ENCODE data around the gene TMEM183A.

The TMEM183A gene

GRCh38 chr1:203073469-203073868 is 66.3 kb downstream of the TMEM183A start:
- Histone ChIP-seq H3K9me2 (replicated peaks; ENCODE audit: insufficient read depth, low read length) (no peaks in the 10 kb centered on the region), H3F3A (ENCODE audit: insufficient read depth) (no peaks in the 10 kb centered on the region), H4K20me1 (ENCODE audit: low read depth, low read length) (no peaks in the 10 kb centered on the region), H3K4me2 (ENCODE audit: low read depth, low read length, poor library complexity, severe bottlenecking) (no peak overlapping the region), H3K9me3 (ENCODE audit: insufficient read depth, low read length) (no peaks in the 10 kb centered on the region), H3K27me3 (ENCODE audit: low read length) (no peaks in the 10 kb centered on the region), H3K9ac (ENCODE audit: low read length) (no peak overlapping the region), H3K27ac (ENCODE audit: low read depth, low read length) (no peak overlapping the region), H3K36me3 (ENCODE audit: low read length) (no peaks in the 10 kb centered on the region), H3K79me2 (ENCODE audit: insufficient read depth, low read length) (no peaks in the 10 kb centered on the region), H3K4me3 (ENCODE audit: insufficient read depth, low read length, poor library complexity, severe bottlenecking) (no peak overlapping the region), H2AFZ (ENCODE audit: low read depth, low read length, severe bottlenecking) (no peak overlapping the region)
- TF ChIP-seq CTCF (IDR thresholded peaks at IDR 0.05; ENCODE audit: insufficient read depth, low read length, poor library complexity, severe bottlenecking) (no peak), EZH2phosphoT487 (conservative IDR thresholded peaks at IDR 0.05; ENCODE audit: low read length) (no peak)
